IPS-15b (cell line): ENCODE data around the gene ANXA8.
"Not testable (repeated sequence)": the region's sequence is repeated elsewhere in the genome, so short reads cannot be mapped to it uniquely, and the experiment has no call there.

ENCODE experiments used
- H3K27me3 ChIP-seq: one replicate; pipeline ENCODE4 v1.6.1; 2013; ENCODE audit warnings: low read length; ENCODE audit not compliant: control insufficient read depth, insufficient read depth
- H3K36me3 ChIP-seq: one replicate; pipeline ENCODE4 v1.6.1; 2013; ENCODE audit warnings: low read length; ENCODE audit not compliant: control insufficient read depth, insufficient read depth
- H3K4me1 ChIP-seq: one replicate; pipeline ENCODE4 v1.6.1; 2013; ENCODE audit warnings: mild to moderate bottlenecking, low read length; ENCODE audit not compliant: control insufficient read depth, insufficient read depth
- H3K4me3 ChIP-seq: one replicate; pipeline ENCODE4 v1.5.1; 2013; ENCODE audit warnings: low read depth, low read length
- H3K9ac ChIP-seq: one replicate; pipeline ENCODE4 v1.6.1; 2013; ENCODE audit warnings: low read depth, mild to moderate bottlenecking, low read length
- H3K9me3 ChIP-seq: one replicate; pipeline ENCODE4 v1.6.1; 2013; ENCODE audit warnings: mild to moderate bottlenecking, low read length; ENCODE audit not compliant: control insufficient read depth, insufficient read depth

The ANXA8 gene

GRCh38 chr10:47458466-47459154, 25.3 kb downstream of the ANXA8 start:
- no peaks in the 10 kb centered on the region for H3K9me3 ChIP-seq
- H3K27me3 ChIP-seq: no peaks in the 10 kb centered on the region
- H3K36me3 ChIP-seq: no peaks in the 10 kb centered on the region
- no peaks in the 10 kb centered on the region for H3K4me1 ChIP-seq
- H3K4me3 ChIP-seq: no peak overlapping the region
- no peak overlapping the region for H3K9ac ChIP-seq

GRCh38 chr10:47457826-47458225, 26.1 kb downstream of the ANXA8 start:
- H3K9me3 ChIP-seq: no peaks in the 10 kb centered on the region
- no peaks in the 10 kb centered on the region for H3K36me3 ChIP-seq
- H3K9ac ChIP-seq: no peak overlapping the region
- no peak overlapping the region for H3K4me3 ChIP-seq
- H3K4me1 ChIP-seq: no peaks in the 10 kb centered on the region
- H3K27me3 ChIP-seq: no peaks in the 10 kb centered on the region

- H3K9ac ChIP-seq: no peak overlapping the region
- no peaks in the 10 kb centered on the region for H3K4me1 ChIP-seq
- H3K36me3 ChIP-seq: no peaks in the 10 kb centered on the region
- no peaks in the 10 kb centered on the region for H3K9me3 ChIP-seq
- no peak overlapping the region for H3K4me3 ChIP-seq
- H3K27me3 ChIP-seq: no peaks in the 10 kb centered on the region
These were observed 26.4 kb downstream of the ANXA8 start for GRCh38 chr10:47457528-47457820.

- H3K4me3 ChIP-seq: no peak overlapping the region
- no peaks in the 10 kb centered on the region for H3K9me3 ChIP-seq
- H3K27me3 ChIP-seq: no peaks in the 10 kb centered on the region
- H3K9ac ChIP-seq: no peak overlapping the region
- no peaks in the 10 kb centered on the region for H3K36me3 ChIP-seq
- H3K4me1 ChIP-seq: no peaks in the 10 kb centered on the region
These were observed 27.0 kb downstream of the ANXA8 start for GRCh38 chr10:47456794-47457527.

- Histone ChIP-seq H3K4me3 (no peak overlapping the region), H3K9me3 (no peaks in the 10 kb centered on the region), H3K9ac (no peak overlapping the region), H3K27me3 (no peaks in the 10 kb centered on the region), H3K4me1 (no peaks in the 10 kb centered on the region), H3K36me3 (no peaks in the 10 kb centered on the region)
These were observed 27.7 kb downstream of the ANXA8 start for GRCh38 chr10:47456079-47456785.

- not testable (repeated sequence) for H3K4me3 ChIP-seq, H3K36me3 ChIP-seq, H3K9ac ChIP-seq, H3K9me3 ChIP-seq, H3K4me1 ChIP-seq, H3K27me3 ChIP-seq
These were observed 28.4 kb downstream of the ANXA8 start for GRCh38 chr10:47455350-47456078.

GRCh38 chr10:47454780-47455058, 29.2 kb downstream of the ANXA8 start:
- Histone ChIP-seq H3K9me3 (no peaks in the 10 kb centered on the region), H3K36me3 (no peaks in the 10 kb centered on the region), H3K4me3 (no peak overlapping the region), H3K4me1 (no peaks in the 10 kb centered on the region), H3K27me3 (no peaks in the 10 kb centered on the region), H3K9ac (no peak overlapping the region)

- no peaks in the 10 kb centered on the region for H3K4me1 ChIP-seq
These were observed 29.7 kb downstream of the ANXA8 start for GRCh38 chr10:47454008-47454779.

GRCh38 chr10:47453141-47454007, 30.5 kb downstream of the ANXA8 start:
- Histone ChIP-seq H3K9ac (no peak overlapping the region), H3K27me3 (no peaks in the 10 kb centered on the region), H3K4me3 (no peak overlapping the region), H3K9me3 (no peaks in the 10 kb centered on the region), H3K4me1 (no peaks in the 10 kb centered on the region), H3K36me3 (no peaks in the 10 kb centered on the region)

More at GRCh38 chr10:47454008-47454779, 29.7 kb downstream of the ANXA8 start:
- Histone ChIP-seq H3K9me3 (no peaks in the 10 kb centered on the region), H3K27me3 (no peaks in the 10 kb centered on the region), H3K36me3 (no peaks in the 10 kb centered on the region), H3K9ac (no peak overlapping the region), H3K4me3 (no peak overlapping the region)

- no peaks in the 10 kb centered on the region for H3K9me3 ChIP-seq
- H3K4me3 ChIP-seq: no peak overlapping the region
- H3K4me1 ChIP-seq: no peaks in the 10 kb centered on the region
- no peaks in the 10 kb centered on the region for H3K36me3 ChIP-seq
- H3K9ac ChIP-seq: no peak overlapping the region
- no peaks in the 10 kb centered on the region for H3K27me3 ChIP-seq
These were observed 31.3 kb downstream of the ANXA8 start for GRCh38 chr10:47452495-47453140.
